Astrocyte of the spinal cord (primary cell): ENCODE measurements around the gene NEMP2.
A peak's percentile ranks its signal among the peaks of the same experiment; 100 is the strongest.

Source experiments
- DNase-seq: peaks from one replicate; pipeline ENCODE4 v3.0.0; 2011; ENCODE audit warnings: low read depth, low spot score
- H3K4me3 ChIP-seq: 2 replicates; pipeline ENCODE4 v1.5.1; 2011; ENCODE audit warnings: low read depth, mild to moderate bottlenecking, low read length, moderate library complexity
- in situ Hi-C: cut with HindIII; loops from 2 replicates; pipeline ENCODE4 v1.10.0; 2017; ENCODE audit warnings: low sequenced_read_pairs
- TF ChIP-seq, protein P1 (sequence below): IDR thresholded peaks from 2 replicates; pipeline ENCODE4 v1.5.1; 2012; ENCODE audit warnings: low read depth, mild to moderate bottlenecking, low read length, inconsistent platforms

Gene NEMP2

DNA sequence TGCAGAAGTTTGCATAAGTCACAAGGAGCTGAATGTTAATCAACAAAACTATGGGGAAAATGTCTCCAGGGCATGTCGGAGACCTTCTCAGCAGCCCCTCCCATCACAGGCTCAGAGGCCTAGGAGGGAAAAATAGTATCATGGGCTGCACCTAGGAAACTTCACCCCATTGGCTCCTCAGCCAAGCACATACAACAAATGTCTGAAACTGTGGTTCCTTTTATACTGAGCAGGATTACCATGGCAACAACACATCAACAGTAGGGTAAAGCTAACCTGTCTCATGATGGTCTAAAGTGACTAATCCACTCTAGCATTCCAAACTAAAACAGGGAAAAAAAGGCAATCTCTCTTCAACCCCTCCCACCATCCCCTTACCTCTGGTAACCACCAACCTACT, 3.2 kb upstream of the NEMP2 start:
- TF ChIP-seq, protein P1, sequence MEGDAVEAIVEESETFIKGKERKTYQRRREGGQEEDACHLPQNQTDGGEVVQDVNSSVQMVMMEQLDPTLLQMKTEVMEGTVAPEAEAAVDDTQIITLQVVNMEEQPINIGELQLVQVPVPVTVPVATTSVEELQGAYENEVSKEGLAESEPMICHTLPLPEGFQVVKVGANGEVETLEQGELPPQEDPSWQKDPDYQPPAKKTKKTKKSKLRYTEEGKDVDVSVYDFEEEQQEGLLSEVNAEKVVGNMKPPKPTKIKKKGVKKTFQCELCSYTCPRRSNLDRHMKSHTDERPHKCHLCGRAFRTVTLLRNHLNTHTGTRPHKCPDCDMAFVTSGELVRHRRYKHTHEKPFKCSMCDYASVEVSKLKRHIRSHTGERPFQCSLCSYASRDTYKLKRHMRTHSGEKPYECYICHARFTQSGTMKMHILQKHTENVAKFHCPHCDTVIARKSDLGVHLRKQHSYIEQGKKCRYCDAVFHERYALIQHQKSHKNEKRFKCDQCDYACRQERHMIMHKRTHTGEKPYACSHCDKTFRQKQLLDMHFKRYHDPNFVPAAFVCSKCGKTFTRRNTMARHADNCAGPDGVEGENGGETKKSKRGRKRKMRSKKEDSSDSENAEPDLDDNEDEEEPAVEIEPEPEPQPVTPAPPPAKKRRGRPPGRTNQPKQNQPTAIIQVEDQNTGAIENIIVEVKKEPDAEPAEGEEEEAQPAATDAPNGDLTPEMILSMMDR, result no peak
- in situ Hi-C loops, result no loop called here
- no peak overlapping the region for H3K4me3 ChIP-seq
- DNase-seq, result peak; percentile 36

DNA sequence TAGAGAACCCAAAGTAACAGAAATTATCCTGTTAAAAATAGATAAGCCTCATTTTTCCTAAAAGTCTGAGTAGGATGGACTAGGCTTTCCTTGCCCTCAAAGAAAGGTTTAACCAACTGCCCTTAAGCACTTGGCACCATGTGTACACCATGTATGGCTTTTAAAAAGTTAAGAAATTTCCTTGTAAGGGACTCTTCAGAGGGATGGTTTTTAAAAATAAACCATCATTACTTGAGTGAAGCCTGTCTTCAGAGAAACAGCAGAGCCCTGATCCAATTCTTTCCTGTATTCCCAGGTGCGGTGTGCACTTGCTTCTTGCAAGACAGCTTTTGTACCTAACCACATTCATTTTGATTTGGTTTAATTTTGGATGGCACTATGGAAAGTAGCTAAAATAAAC, 1.1 kb upstream of the NEMP2 start:
- in situ Hi-C loops, result no loop called here
- no peak for DNase-seq
- H3K4me3 ChIP-seq, result no peak overlapping the region
- TF ChIP-seq, protein P1, result no peak

DNA sequence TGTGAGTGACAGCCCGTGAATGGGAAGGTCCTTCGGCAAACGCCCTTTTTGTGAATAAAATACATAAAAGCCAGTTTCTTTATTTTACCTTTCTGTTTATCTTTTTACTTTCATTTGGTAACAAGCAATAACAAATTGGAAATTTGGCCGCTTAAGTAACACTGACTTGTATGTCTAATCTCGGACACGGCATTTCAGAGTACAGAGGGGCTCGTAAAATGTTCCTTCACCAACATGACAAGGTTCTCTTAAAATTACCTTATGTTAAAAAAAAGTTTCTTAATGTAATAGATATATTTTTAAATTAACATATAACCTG, 558 bp upstream of the NEMP2 start:
- peak overlapping the region; percentile 44 for H3K4me3 ChIP-seq

DNA sequence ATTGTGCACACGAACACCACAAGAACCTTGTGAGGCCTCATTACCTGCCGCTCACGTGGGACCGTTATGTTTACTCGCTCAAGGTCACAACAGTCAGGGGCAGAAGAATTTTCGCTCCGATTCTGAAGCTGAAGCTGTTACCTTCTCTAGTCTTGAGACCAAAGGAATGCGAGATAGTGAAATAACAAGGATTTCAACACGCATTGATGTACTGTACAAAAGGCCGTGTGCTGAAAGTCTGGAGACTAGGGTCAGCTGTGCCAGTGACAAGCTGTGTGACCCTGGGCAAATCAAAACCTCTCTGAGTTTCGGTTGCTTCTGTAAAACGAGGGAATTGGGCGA, 583 bp downstream of the NEMP2 start:
- no peak for DNase-seq
- in situ Hi-C loops, result no loop called here
- TF ChIP-seq, protein P1, result no peak
- H3K4me3 ChIP-seq, result peak overlapping the region; percentile 44

More for the DNA sequence above, 558 bp upstream of the NEMP2 start:
- DNase-seq, result peak; percentile 22
- TF ChIP-seq, protein P1, result no peak
- in situ Hi-C loops, result no loop called here

DNA sequence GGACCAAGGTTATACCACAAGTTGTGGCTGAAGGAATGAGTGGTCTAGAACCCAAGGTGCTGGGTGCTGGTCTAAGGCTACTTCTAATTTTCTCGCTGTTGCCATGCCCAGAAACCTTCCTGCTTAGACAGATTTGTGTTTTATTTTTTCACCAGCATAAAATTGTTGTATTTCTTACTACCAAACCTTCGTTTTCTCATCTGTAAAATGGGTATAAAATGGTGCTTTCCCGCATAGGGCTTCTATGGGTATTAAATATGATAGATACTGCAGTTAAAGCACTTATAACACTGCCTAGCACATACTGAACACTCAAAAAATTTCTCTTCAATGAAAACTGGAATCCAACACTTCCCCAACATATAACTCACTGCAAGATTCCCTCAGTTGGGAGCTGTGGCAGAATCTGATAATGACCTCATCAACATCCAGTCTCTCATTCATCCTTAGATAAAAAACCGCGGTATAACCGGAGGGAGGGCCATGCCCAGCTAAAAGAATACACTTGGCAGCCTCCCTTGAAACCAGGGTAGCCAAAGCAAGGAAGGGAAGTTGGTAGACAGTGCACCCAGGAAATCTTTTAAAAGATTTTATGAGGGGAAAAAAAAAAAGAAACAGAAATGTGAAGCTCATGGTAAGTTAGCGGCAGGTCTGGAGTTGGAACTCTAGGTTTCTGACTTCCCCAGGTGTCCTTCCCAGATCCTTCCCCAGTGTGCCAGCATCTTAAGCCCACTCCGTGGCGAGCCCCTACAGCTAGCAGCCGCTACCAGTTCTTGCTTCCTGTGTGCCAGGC, 1.2 kb downstream of the NEMP2 start:
- in situ Hi-C loops, result no loop called here
- TF ChIP-seq, protein P1, result no peak
- DNase-seq, result no peak
- peak overlapping the region; percentile 44 for H3K4me3 ChIP-seq

DNA sequence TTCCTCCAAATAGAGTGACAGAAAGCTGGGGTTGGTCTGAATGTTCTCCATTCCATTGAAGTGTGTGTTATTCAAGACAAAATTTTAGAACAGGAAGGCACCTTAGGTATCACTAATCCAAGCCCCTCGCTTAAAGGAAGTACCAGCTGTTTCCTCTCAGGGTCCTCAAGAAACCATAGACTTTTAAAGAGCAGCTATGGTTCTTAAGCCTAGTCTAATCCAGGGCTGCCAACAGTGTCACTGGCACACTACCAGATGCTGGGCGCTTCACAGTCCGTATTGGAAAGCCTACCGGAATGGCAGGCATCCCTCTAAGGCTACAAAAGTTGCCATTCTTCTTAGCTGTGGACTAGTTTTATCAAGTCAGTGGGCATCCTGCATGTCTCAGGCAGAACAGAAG, 1.9 kb downstream of the NEMP2 start:
- TF ChIP-seq, protein P1, result no peak
- DNase-seq, result no peak
- H3K4me3 ChIP-seq, result no peak overlapping the region
- in situ Hi-C loops, result no loop called here
